Measurements from ENCODE around the gene CENPU. TPM values are rescaled to one million over a fixed set of nuclear protein-coding genes. Genes with fewer than 3 reads are reported as not detected.
A peak's percentile ranks its signal among the peaks of the same experiment; 100 is the strongest.

The CENPU gene
- total RNA-seq, 4 donors from 2014 or later = 0.34 to 1.3 (median 0.74) TPM

DNA sequence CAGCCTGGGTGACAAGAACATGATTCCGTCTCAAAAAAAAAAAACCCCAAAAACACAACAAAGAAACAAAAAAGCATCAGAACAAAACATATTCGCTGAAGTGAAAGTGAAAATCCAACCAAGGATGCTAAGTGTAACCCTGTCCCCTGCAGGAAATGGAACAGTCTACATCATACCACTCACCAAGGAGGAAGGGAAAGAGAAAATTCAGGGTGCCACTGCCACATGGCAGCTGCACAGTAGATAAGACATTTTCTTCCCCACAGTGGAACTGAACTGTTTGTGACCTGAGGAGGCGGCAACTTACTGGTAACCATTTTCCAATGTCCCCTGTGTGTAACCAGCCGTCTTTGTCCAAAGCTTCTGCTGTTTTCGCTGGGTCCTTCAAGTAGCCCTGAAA is 28.2 kb upstream of the CENPU start:
- no peaks in the 10 kb centered on the region for H3K9me3 ChIP-seq
- intact Hi-C loops (cut with DNase I) = no loop called here
- no peak for DNase-seq (ENCODE audit: extremely low spot score)
- no peak for TF ChIP-seq POLR2A (IDR thresholded peaks at IDR 0.05; ENCODE audit: low read depth)
- TF ChIP-seq EP300 (IDR thresholded peaks at IDR 0.05) = no peak
- TF ChIP-seq POLR2AphosphoS5 (IDR thresholded peaks at IDR 0.05) = no peak
- TF ChIP-seq, protein P1, sequence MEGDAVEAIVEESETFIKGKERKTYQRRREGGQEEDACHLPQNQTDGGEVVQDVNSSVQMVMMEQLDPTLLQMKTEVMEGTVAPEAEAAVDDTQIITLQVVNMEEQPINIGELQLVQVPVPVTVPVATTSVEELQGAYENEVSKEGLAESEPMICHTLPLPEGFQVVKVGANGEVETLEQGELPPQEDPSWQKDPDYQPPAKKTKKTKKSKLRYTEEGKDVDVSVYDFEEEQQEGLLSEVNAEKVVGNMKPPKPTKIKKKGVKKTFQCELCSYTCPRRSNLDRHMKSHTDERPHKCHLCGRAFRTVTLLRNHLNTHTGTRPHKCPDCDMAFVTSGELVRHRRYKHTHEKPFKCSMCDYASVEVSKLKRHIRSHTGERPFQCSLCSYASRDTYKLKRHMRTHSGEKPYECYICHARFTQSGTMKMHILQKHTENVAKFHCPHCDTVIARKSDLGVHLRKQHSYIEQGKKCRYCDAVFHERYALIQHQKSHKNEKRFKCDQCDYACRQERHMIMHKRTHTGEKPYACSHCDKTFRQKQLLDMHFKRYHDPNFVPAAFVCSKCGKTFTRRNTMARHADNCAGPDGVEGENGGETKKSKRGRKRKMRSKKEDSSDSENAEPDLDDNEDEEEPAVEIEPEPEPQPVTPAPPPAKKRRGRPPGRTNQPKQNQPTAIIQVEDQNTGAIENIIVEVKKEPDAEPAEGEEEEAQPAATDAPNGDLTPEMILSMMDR (IDR thresholded peaks at IDR 0.05) = no peak
- peaks cover 0 to 10% (median 4%) of the 10 kb centered on the region in 4 donors for H3K4me1 ChIP-seq
- H3K36me3 ChIP-seq = peaks cover 25 to 96% (median 69%) of the 10 kb centered on the region in 4 donors
- no peaks in the 10 kb centered on the region for H3K27me3 ChIP-seq
- no peak overlapping the region for H3K27ac ChIP-seq (replicated peaks in 1 of 4)
- no peak overlapping the region for H3K4me3 ChIP-seq
- WGBS = 81% methylated on average over 5 of the region's 5 CpGs

DNA sequence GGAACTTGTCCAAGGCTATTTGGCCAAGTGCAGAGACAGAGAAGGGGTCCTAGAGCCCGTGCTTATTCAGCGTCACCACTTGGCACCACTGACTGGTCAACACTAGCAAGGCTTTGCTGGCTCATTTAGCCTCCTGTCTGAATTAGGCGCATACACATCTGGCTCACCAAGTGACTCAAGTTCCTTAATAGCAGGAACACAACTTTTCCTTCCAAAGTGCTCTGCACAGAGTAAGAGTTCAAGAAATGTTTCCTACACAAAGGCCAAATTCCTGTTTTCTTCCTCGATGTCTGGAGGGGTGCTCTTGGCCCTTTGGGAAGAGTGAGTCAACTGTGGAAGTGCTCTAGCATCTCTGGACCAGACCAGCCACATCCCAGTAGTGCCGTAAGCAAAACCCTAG is 26.8 kb upstream of the CENPU start:
- no peak for DNase-seq (ENCODE audit: extremely low spot score)
- 72% methylated on average over 5 of the region's 5 CpGs for WGBS
- Histone ChIP-seq H3K4me3 (no peak overlapping the region), H3K27ac (replicated peaks in 1 of 4) (no peak overlapping the region), H3K9me3 (no peaks in the 10 kb centered on the region), H3K4me1 (peaks cover 1 to 23% (median 19%) of the 10 kb centered on the region in 4 donors), H3K36me3 (peaks cover 18 to 93% (median 65%) of the 10 kb centered on the region in 4 donors), H3K27me3 (no peaks in the 10 kb centered on the region)
- intact Hi-C loops (cut with DNase I) = no loop called here
- no peak for TF ChIP-seq EP300 (IDR thresholded peaks at IDR 0.05)
- TF ChIP-seq, protein P1 (IDR thresholded peaks at IDR 0.05) = no peak
- TF ChIP-seq POLR2AphosphoS5 (IDR thresholded peaks at IDR 0.05) = no peak
- no peak for TF ChIP-seq POLR2A (IDR thresholded peaks at IDR 0.05; ENCODE audit: low read depth)

DNA sequence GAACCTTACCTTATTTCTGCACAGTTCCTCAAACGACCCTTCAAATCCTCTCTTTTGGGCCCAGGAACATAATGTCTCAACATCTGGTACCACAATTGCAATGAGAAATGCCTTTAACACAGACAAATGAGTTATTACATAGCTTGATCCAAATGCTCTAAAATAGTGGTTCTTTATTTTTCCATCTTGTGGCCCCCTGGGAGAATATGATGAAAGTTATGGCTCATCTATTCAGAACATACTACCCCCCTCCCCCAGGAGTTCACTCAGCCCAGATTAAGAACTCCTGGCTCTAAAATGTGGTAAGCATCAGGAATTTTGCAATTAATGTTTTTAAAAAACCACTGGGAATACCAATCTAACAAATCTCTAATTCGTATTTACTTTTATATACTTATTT is 23.9 kb upstream of the CENPU start:
- intact Hi-C loops (cut with DNase I) = no loop called here
- Histone ChIP-seq H3K27me3 (no peaks in the 10 kb centered on the region), H3K4me1 (peaks cover 7 to 29% (median 23%) of the 10 kb centered on the region in 4 donors), H3K4me3 (no peak overlapping the region), H3K27ac (replicated peaks in 1 of 4) (peak overlapping the region in 2 of 4 donors; percentile 13 to 43), H3K36me3 (peaks cover 10 to 64% (median 52%) of the 10 kb centered on the region in 4 donors), H3K9me3 (no peaks in the 10 kb centered on the region)
- 71% methylated on average over 2 of the region's 2 CpGs for WGBS
- no peak for TF ChIP-seq POLR2A (IDR thresholded peaks at IDR 0.05; ENCODE audit: low read depth)
- TF ChIP-seq POLR2AphosphoS5 (IDR thresholded peaks at IDR 0.05) = no peak
- TF ChIP-seq, protein P1 (IDR thresholded peaks at IDR 0.05) = no peak
- TF ChIP-seq EP300 (IDR thresholded peaks at IDR 0.05) = no peak
- no peak for DNase-seq (ENCODE audit: extremely low spot score)

DNA sequence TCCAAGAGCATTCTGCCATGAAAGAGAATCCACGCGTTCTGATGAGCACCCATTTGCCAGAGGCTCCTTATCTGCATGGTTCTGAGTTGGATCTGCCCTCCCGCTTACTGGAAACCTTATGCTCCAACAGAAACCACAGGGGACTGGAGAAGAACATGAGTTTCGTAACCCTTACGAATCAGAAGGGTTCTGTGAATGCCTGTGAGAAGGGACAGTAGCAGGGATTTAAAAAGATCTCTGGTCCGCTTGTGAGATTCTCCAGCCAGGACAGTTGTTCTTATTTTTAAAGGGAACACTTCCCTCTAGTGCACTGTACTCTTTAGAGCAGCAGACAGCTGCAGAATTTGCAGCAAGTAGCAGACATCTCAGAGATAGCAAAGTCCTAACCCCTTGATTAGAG is 22.5 kb upstream of the CENPU start:
- Histone ChIP-seq H3K4me1 (peaks cover 7 to 38% (median 22%) of the 10 kb centered on the region in 4 donors), H3K36me3 (peaks cover 10 to 50% (median 38%) of the 10 kb centered on the region in 4 donors), H3K9me3 (no peaks in the 10 kb centered on the region), H3K4me3 (no peak overlapping the region), H3K27me3 (no peaks in the 10 kb centered on the region), H3K27ac (replicated peaks in 1 of 4) (peak overlapping the region; percentile 15 to 52 (median 26))
- DNase-seq (ENCODE audit: extremely low spot score) = no peak
- intact Hi-C loops (cut with DNase I) = no loop called here
- 78% methylated on average over 6 of the region's 6 CpGs for WGBS
- peak in 1 of 2 donors; percentile 40 for TF ChIP-seq POLR2AphosphoS5 (IDR thresholded peaks at IDR 0.05)
- TF ChIP-seq, protein P1 (IDR thresholded peaks at IDR 0.05) = no peak

DNA sequence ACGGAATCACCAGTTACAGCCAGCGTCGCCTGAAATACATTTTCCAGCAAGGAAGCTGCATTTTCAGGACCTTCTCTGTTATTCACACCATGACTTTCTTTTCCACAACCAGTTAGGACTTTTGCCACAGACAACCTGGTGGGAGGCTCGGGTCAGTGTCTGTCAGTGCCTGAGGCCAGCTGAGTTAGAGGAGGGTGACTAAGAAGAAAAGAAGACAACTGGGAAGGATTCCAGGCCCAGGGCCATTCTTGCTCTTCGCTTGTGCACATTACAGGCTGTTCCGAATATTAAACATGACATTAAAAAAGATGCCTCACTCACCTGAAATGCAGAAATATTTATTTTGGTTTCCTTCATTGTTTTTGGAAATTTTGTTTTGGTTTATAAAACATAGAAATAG is 21.4 kb upstream of the CENPU start:
- H3K27me3 ChIP-seq = no peaks in the 10 kb centered on the region
- H3K36me3 ChIP-seq = peaks cover 10 to 39% (median 27%) of the 10 kb centered on the region in 4 donors
- H3K4me3 ChIP-seq = no peak overlapping the region
- H3K9me3 ChIP-seq = no peaks in the 10 kb centered on the region
- H3K27ac ChIP-seq (replicated peaks in 1 of 4) = peak overlapping the region in 3 of 4 donors; percentile 0 to 37 (median 28)
- WGBS = 51% methylated on average over 6 of the region's 6 CpGs
- DNase-seq (ENCODE audit: extremely low spot score) = no peak
- intact Hi-C loops (cut with DNase I) = no loop called here
- TF ChIP-seq POLR2A (IDR thresholded peaks at IDR 0.05; ENCODE audit: low read depth) (no peak), POLR2AphosphoS5 (IDR thresholded peaks at IDR 0.05) (no peak), EP300 (IDR thresholded peaks at IDR 0.05) (no peak)
- TF ChIP-seq, protein P1 (IDR thresholded peaks at IDR 0.05) = no peak
- peaks cover 7 to 48% (median 22%) of the 10 kb centered on the region in 4 donors for H3K4me1 ChIP-seq

Data from esophagus muscularis mucosa (tissue), 4 donors.